SH-SY5Y (cell line): ENCODE data around the gene ATP10A.

Source experiments
- GATA2 ChIP-seq: IDR thresholded peaks from 2 replicates; pipeline ENCODE4 v1.6.1; 2011; ENCODE audit warnings: mild to moderate bottlenecking, low read depth, low read length
- GATA3 ChIP-seq: IDR thresholded peaks from 2 replicates; pipeline ENCODE4 v1.6.1; 2011; ENCODE audit warnings: low read depth, mild to moderate bottlenecking, low read length, moderate library complexity

- TF ChIP-seq GATA2 (no peak), GATA3 (no peak)
Measured at GRCh38 chr15:25740383-25741255, 122.5 kb downstream of the ATP10A start.
